SIG-M5 (cell line): ENCODE measurements around the gene CUL4B.
A peak's percentile ranks its signal among the peaks of the same experiment; 100 is the strongest.
"Not testable (repeated sequence)": the region's sequence is repeated elsewhere in the genome, so short reads cannot be mapped to it uniquely, and the experiment has no call there.

Experiments
- DNase-seq: peaks from one replicate; lab custom pipeline; 2025; lab: John Stamatoyannopoulos, UW

The CUL4B gene

DNA sequence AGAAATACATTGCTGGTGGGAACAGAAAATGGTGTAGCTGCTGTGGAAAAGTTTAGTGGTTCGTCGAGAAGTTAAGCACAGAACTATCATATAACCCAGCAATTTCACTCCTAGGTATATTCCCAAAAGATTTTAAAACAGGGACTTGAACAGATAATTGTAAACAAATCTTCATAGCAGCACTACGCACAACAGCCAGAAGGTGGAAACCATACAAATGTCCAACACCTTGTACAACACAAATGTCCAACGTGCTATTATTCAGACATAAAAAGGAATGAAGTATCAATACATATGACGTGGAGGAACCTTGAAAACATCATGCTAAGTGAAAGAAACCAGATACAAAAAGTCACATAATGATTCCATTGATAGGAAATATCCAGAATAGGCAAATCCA is 37.9 kb downstream of the CUL4B start:
- DNase-seq: no peak

DNA sequence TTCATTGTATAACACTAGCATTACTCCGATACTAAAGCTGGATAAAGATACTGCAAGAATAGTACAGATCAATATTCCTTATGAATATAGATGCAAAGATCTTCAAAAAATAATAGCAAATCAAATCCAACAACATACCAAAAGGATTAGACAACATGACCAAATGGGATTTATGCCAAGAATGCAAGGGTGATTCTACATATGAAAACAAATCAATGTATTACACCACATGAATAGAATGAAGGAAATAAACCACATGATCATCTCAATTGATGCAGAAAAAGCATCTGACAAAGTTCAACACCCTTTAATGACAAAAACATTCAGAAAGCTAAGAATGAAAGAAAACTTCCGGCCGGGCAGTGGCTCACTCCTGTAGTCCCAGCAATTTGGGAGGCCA is 42.8 kb downstream of the CUL4B start:
- no peak for DNase-seq

DNA sequence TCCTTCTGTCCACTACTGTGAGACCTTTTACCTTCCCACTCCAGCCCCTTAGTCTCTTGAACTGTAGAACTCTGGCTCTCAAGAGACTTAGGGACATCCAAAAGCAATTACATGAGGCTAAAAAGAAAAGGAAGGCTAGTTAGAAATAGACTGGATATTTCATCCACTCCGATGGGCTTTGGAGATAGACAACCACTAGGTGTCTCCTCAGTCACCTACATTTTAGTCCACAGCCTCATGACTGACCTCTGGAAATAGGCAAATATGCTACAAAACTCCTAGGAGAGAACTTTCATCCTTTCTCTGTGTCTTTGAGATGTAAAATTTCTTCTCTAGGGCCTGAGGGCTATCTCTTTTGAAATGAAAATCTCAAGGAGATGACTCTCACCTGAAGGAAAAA is 46.5 kb downstream of the CUL4B start:
- no peak for DNase-seq

DNA sequence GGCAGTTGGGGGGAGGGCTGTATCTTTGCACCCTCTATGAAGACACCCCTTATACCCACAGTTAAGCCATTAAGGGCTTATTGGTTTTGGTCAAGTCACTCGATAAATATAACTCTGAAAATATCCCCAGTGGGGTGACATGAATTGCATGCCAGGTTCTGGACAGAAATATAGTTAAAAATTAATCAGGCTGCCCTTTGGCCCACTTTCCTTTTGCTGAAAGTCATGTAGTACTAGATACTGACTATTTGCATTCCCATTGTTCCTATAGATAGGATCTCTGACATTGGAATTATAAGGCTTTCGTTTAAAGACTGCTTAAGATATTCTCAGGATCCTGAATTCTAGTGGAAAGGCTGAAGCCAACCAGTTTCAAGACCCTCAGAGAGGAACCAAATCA is 48.1 kb downstream of the CUL4B start:
- DNase-seq: no peak

DNA sequence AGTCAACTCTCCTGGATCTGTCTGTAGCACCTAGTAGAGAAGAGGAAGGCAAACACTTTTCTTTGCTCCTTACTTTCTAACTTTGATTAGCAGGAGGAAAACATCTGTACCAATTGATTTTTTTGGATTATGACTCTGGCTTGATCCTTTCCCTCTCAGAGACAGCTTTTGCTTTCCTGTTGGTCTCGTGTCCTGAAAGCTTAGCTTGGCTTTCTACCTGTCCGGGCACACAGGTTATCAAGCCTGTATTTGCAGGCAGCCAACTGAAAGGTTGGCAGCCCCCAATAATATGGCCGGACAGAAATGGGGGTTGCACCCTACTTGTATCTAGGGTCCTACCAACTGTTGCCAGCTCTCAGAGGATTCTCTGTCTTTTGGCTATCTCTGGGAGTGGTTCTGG is 48.5 kb downstream of the CUL4B start:
- DNase-seq: no peak

GRCh38 chrX:120504569-120504968 is 56.2 kb downstream of the CUL4B start:
- no peak for DNase-seq

- DNase-seq: no peak
Measured at GRCh38 chrX:120499301-120500072, 61.3 kb downstream of the CUL4B start.

GRCh38 chrX:120490119-120490518 is 70.6 kb downstream of the CUL4B start:
- not testable (repeated sequence) for DNase-seq

DNA sequence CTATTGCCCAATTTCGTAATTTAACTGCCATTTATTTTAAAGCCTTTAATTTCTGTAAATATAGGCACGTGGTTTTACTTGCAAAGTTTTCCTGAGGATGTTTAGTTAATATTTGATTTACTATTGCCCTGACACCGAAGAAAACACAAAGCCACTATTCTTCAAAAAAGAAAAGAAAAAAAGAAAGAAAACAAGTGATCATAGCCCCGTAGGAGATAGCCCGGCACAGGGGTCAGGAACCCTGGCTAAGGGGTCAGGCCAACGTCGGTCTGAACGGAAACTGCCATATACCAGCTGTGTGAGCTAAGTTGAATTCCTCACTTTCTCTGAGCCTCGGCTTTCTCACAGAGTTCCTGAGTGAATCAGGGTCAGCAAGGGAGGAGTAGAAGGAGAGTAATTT is 74.0 kb downstream of the CUL4B start:
- DNase-seq: no peak

GRCh38 chrX:120485638-120486520 is 74.9 kb downstream of the CUL4B start:
- DNase-seq: peak; percentile 82

- DNase-seq: no peak
Measured at GRCh38 chrX:120485315-120485637, 75.5 kb downstream of the CUL4B start.

DNA sequence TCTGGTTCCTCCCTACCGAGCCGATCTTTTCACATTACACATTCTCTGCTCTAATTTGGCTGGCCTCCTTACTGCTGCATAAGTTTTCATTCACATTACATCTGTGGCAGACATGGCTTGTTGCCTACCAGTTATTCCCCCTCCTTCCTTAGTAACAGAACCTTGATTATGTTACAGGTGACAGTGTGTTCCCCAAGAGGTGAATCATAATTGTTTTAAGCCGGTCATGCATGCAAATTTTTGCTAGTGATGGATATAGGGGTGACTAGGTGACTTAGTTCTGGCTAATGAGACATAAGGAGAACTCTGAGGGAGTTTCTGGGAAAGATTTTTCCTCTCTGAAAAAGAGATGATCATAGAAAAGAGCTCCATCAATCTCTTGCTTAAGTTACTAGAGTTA is 83.3 kb downstream of the CUL4B start:
- no peak for DNase-seq

- no peak for DNase-seq
Measured at GRCh38 chrX:120476714-120477113, 84.0 kb downstream of the CUL4B start.

- DNase-seq: not testable (repeated sequence)
Measured at GRCh38 chrX:120475447-120475846, 85.3 kb downstream of the CUL4B start.
